GM10266 (cell line): ENCODE results near the gene MSI2.

Experiments
- DNase-seq: peaks from one replicate; pipeline ENCODE4 v3.0.0; 2012; ENCODE audit errors: extremely low spot score
- TF ChIP-seq, protein P1 (sequence below): IDR thresholded peaks from 2 replicates; pipeline ENCODE4 v1.5.1; 2012; ENCODE audit warnings: mild to moderate bottlenecking, low read depth; ENCODE audit not compliant: control insufficient read depth, insufficient read depth; ENCODE audit errors: missing control alignments

The MSI2 gene

DNA sequence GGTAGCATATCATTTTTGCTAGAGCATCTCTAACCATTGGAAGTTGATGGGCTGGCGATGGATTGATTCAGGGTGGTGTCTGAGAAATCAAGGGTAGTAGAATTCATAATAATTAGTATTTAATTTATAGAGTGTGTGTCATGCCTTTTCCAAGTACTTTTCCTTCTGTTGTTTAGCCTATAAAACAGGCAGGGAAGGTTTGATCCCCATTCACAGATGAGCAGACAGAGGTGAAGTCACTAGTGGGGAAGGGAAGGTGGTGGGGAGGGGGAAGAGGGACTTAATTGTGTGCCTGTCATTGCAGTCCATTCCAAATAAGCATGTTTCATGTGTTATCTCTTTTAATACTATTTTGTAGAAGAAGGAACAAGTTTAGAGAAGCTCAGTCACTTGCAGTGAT lies 131.3 kb downstream of the MSI2 start:
- no peak for DNase-seq
- TF ChIP-seq, protein P1, sequence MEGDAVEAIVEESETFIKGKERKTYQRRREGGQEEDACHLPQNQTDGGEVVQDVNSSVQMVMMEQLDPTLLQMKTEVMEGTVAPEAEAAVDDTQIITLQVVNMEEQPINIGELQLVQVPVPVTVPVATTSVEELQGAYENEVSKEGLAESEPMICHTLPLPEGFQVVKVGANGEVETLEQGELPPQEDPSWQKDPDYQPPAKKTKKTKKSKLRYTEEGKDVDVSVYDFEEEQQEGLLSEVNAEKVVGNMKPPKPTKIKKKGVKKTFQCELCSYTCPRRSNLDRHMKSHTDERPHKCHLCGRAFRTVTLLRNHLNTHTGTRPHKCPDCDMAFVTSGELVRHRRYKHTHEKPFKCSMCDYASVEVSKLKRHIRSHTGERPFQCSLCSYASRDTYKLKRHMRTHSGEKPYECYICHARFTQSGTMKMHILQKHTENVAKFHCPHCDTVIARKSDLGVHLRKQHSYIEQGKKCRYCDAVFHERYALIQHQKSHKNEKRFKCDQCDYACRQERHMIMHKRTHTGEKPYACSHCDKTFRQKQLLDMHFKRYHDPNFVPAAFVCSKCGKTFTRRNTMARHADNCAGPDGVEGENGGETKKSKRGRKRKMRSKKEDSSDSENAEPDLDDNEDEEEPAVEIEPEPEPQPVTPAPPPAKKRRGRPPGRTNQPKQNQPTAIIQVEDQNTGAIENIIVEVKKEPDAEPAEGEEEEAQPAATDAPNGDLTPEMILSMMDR: no peak

DNA sequence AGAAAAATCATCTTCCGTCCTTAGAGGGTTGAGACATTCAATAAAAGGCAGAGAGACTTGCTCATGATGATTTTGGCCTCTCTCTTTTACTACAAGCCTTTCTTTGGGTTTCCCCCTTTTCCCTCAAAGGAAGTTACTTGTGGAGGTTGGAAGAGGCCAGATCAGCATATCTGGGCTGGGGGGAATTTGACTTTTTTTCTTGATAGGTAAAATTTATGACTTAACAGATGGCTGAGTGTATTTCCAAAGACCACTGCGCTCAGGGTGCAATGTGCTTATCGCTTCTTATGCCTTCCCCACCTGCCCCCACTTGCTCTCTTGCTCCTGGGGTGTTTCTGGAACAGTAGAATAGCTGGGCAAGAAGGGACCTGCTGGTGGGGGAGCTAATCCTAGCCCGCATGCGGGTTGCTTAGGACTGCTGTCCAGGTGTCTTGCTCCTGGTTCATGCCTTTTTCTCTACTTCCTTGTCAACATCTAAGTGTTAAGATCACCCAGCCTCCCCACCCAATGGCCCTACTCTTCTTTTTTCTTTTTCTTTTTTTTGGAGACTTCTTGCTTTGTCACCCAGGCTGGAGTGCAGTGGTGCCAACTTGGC lies 131.9 kb downstream of the MSI2 start:
- no peak for DNase-seq

DNA sequence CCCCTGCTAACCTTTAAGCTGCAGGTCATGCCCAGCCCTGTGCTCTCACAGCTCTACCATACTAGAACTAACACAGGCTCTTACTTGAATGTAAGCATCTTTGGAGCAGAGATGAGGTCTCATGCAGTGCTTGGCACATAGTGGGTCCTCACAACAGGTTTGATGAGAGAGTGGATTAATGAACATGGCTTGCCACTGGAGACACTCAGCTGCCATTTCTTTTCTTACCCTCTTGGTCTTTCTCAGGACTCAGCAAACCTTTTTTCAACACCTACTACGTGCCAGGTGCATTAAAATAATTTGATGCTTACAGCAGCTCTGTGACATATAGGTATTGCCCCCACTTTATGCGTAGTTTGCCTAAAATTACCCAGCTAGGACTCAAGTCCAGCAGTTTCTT lies 133.2 kb downstream of the MSI2 start:
- no peak for DNase-seq
- TF ChIP-seq, protein P1: no peak

More for the DNA sequence above, 131.9 kb downstream of the MSI2 start:
- TF ChIP-seq, protein P1: no peak

DNA sequence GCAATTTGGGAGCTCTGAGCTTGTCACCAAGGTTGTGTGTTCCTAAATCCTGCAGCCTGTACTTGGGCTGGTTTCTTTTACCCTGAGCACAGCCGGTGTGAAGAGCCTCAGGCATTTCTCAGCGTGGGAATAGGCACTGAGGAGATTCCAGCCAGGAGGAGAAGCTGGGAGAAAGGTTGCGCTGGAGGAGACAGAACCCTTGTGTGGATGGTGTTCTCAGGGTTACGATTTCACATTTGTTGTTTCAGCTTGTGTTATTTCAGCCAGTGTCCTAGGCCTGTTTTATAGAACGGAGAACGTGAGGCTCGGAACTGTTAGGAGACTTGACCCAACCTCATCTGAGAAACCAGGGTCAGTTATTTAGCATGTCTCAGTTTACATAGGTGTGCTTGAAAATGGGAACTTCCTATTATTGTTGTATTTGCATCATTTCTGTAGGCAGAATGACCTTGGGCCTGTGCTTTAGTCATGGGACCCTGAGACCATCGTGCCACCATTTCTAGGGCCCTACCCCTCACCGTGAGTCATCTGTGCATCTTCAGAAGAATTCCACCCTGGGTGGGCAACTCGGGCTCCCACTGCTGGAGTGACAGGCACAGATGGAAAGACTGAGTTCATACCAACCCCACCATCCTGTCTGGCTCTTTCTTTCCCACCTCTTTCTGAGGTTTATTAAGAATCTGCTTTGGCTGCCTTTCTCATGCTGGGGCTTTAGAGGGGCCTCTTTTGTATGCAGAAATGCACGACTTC lies 134.9 kb downstream of the MSI2 start:
- DNase-seq: no peak
- TF ChIP-seq, protein P1: no peak

DNA sequence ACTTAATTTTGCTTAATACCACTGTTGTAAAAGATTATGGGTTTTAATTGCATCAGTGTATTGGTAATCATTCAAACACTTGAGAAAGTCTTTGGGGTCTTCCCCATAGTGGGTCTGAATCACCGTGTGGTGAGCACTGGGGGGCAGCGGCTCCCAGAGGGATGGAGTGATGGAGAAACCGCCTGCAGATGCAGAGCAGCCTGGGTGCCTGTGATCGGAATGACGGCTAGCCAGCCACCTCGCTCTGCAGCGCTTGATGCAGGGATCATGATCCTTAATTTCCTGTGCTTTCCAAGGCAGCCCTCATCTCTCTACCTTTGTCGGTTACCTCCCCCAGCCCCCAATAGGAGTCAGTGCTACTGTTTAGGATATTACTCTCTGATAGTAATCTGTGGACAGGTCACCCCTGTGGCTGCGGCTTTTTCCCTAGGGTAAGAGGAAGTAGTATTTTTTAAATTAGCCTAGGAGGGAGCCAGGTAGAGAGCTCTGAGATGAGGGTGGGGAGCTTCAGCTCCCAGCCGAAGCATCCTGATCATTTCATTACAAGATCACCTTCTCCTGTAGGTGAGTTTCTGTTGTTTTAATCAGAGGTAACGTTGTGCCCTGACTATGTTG lies 135.6 kb downstream of the MSI2 start:
- DNase-seq: no peak
- TF ChIP-seq, protein P1: no peak

DNA sequence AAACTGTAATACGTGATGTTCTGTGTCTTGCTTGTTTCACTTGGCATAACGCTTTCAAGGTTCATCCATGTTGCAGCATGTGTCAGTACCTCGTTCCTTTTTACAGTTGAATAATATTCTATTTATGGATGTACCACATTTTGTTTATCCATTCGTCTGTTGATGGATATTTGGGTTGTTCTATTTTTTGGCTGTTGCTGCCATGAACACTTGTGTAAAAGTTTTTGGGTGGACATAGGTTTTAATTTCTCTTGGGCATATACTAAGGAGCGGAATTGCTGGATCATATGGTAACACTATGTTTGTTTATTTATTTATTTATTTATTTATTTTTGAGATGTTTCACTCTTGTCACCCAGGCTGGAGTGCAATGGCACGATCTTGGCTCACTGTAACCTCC lies 137.0 kb downstream of the MSI2 start:
- TF ChIP-seq, protein P1: no peak

DNA sequence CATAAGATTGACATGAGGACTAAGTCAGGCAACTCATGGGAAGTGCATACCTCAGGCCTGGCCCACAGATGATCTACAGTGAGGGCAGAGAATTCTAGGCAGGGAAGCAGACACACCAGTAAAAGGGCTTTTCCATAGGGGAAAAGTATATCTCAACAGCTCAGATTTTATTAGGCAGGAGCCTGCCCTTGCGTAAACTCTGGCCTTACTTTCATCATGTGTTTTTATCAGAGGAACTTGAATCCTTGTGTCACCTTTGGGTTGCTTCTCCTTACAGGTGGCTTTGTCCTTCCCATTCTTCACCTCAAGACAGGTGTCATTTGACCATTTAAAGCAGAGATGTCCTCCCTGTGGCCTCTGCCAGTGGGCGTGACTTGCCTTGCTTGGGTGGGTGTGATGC lies 138.1 kb downstream of the MSI2 start:
- TF ChIP-seq, protein P1: no peak
- DNase-seq: no peak

More for the DNA sequence above, 137.0 kb downstream of the MSI2 start:
- DNase-seq: no peak
